GM23338 (cell line): ENCODE results near the gene VWA3B.

Experiments
- CREB1 ChIP-seq: fragments of 250-450 bp; sonication (Bioruptor Pico); IDR thresholded peaks from 2 replicates; pipeline ENCODE4 v1.5.0; 2020; ENCODE audit warnings: low read depth, mild to moderate bottlenecking, moderate library complexity
- CTCF ChIP-seq, 2 experiments: fragments of 200-600 bp in 1 of 2; sonication (generic) in 1 of 2; conservative IDR thresholded peaks; 2 replicates each; pipeline versions ENCODE4 v1.5.1 to v1.6.1; 2016 to 2017; ENCODE audit warnings: antibody characterized with exemption in 2 of 2, low read depth in 2 of 2, mild to moderate bottlenecking in 2 of 2, moderate library complexity in 1 of 2
- ETS1 ChIP-seq: IDR thresholded peaks from 2 replicates; pipeline ENCODE4 v1.6.1; 2016; ENCODE audit warnings: antibody characterized with exemption
- EZH2 ChIP-seq: fragments of 200-600 bp; sonication (generic); IDR thresholded peaks from one replicate; pipeline ENCODE4 v1.8.0; 2017; ENCODE audit warnings: antibody characterized with exemption, mild to moderate bottlenecking, low read depth; ENCODE audit not compliant: unreplicated experiment
- EZH2phosphoT487 ChIP-seq: fragments of 200-600 bp; sonication (generic); IDR thresholded peaks from one replicate; pipeline ENCODE4 v1.8.1; 2018; ENCODE audit warnings: antibody characterized with exemption; ENCODE audit not compliant: unreplicated experiment
- JUNB ChIP-seq: IDR thresholded peaks from one replicate; pipeline ENCODE4 v1.6.1; 2016; ENCODE audit warnings: antibody characterized with exemption; ENCODE audit not compliant: unreplicated experiment
- NANOG ChIP-seq: IDR thresholded peaks from 2 replicates; pipeline ENCODE4 v1.6.1; 2016; ENCODE audit warnings: antibody characterized with exemption, borderline replicate concordance
- POLR2AphosphoS5 ChIP-seq: IDR thresholded peaks from 2 replicates; pipeline ENCODE4 v1.6.1; 2016; ENCODE audit warnings: antibody characterized with exemption, low read depth
- REST ChIP-seq: IDR thresholded peaks from one replicate; pipeline ENCODE4 v1.6.1; 2018; ENCODE audit warnings: antibody characterized with exemption; ENCODE audit not compliant: unreplicated experiment
- STAT1 ChIP-seq: IDR thresholded peaks from one replicate; pipeline ENCODE4 v1.6.1; 2016; ENCODE audit warnings: antibody characterized with exemption; ENCODE audit not compliant: unreplicated experiment
- ZNF114 ChIP-seq: fragments of 250-450 bp; sonication (Bioruptor Pico); IDR thresholded peaks from 2 replicates; pipeline ENCODE4 v1.5.0; 2020; ENCODE audit warnings: mild to moderate bottlenecking, moderate library complexity
- ZNF331 ChIP-seq: fragments of 250-450 bp; sonication (Bioruptor Pico); IDR thresholded peaks from 2 replicates; pipeline ENCODE4 v1.5.0; 2020; ENCODE audit warnings: low read depth, mild to moderate bottlenecking, moderate library complexity
- ZNF462 ChIP-seq: fragments of 250-450 bp; sonication (Bioruptor Pico); IDR thresholded peaks from 2 replicates; pipeline ENCODE4 v1.5.0; 2020; ENCODE audit warnings: mild to moderate bottlenecking, moderate library complexity

- TF ChIP-seq CTCF (conservative IDR thresholded peaks at IDR 0.05; ENCODE audit: low read depth in 2 of 2) (no peak), EZH2 (no peak), REST (no peak), JUNB (no peak), CREB1 (CRISPR knock-in tag) (no peak), POLR2AphosphoS5 (no peak), STAT1 (no peak), EZH2phosphoT487 (no peak), NANOG (no peak), ZNF114 (CRISPR knock-in tag) (no peak), ETS1 (no peak), ZNF462 (CRISPR knock-in tag) (no peak), ZNF331 (CRISPR knock-in tag) (no peak)
Measured at GRCh38 chr2:98093146-98093545, 6.2 kb downstream of the VWA3B start.
